ENCODE results near the gene C2CD4D. TPM values are rescaled to one million over a fixed set of nuclear protein-coding genes. Genes with fewer than 3 reads are reported as not detected.

The C2CD4D gene
- total RNA-seq, 1 experiment from 2014 or later, result 0.17 TPM

DNA sequence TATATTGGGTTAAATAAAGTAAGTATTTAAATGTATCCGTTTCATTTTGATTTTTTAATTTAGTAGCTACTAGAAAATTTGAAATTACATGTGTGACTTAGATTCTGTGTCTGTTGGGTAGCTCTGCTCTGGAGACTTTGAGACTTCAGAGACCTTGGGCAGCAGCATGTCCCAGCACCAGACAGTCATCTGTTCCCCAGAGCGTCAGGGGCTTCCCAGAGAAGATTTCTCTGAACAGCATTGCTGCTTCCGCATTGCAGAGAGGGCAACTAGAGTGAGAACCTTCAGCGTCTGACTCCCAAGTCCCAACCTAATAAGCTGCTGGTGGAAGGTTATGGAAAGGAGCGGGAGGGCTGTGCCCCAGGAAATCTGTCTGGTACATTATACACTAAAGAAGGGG is 41.0 kb downstream of the C2CD4D start:
- intact Hi-C loops (cut with micrococcal nuclease), result no loop called here
- Histone ChIP-seq H3K27ac (ENCODE audit: low read depth, low read length) (no peak overlapping the region), H3K9me2 (ENCODE audit: insufficient read depth) (no peaks in the 10 kb centered on the region), H3K9ac (ENCODE audit: low read length) (no peak overlapping the region), H3K4me2 (ENCODE audit: low read length) (no peak overlapping the region), H2AFZ (ENCODE audit: low read depth, low read length, poor library complexity, severe bottlenecking) (no peak overlapping the region), H3K4me1 (ENCODE audit: control insufficient read depth in 1 of 2, insufficient read depth in 2 of 2, low read length in 2 of 2) (no peaks in the 10 kb centered on the region), H3K9me3 (ENCODE audit: control insufficient read depth in 1 of 2, insufficient read depth in 1 of 2, low read depth in 1 of 2, low read length in 2 of 2) (no peaks in the 10 kb centered on the region), H3K27me3 (ENCODE audit: insufficient read depth, low read length) (peaks cover 31% of the 10 kb centered on the region), H4K20me1 (ENCODE audit: insufficient read depth) (no peaks in the 10 kb centered on the region), H3K36me3 (ENCODE audit: control insufficient read depth in 1 of 2, insufficient read depth in 2 of 2, low read length in 2 of 2) (no peaks in the 10 kb centered on the region), H3K79me2 (ENCODE audit: insufficient read depth, low read length) (no peaks in the 10 kb centered on the region), H3K4me3 (replicated peaks in 1 of 2; ENCODE audit: low read depth in 1 of 2, low read length in 2 of 2) (no peak overlapping the region)
- no peak for DNase-seq (ENCODE audit: low read depth, low spot score)
- no peak for ATAC-seq
- ChIA-PET CTCF (no interaction called here), POLR2A (no interaction called here), RAD21 (ENCODE audit: low non-redundant PET in 1 of 2, low total read pairs in 2 of 2, uncharacterized antibody in 2 of 2, unreplicated experiment in 2 of 2) (no interaction called here)
- no peak for TF ChIP-seq EZH2 (IDR thresholded peaks at IDR 0.05)
- no peak for TF ChIP-seq FOSL1 (IDR thresholded peaks at IDR 0.05; ENCODE audit: low read depth)
- no peak for TF ChIP-seq CEBPB (IDR thresholded peaks at IDR 0.05; ENCODE audit: low read depth)
- TF ChIP-seq CBX3 (IDR thresholded peaks at IDR 0.05; ENCODE audit: low read depth), result no peak
- no peak for TF ChIP-seq SIN3A (IDR thresholded peaks at IDR 0.05; ENCODE audit: low read depth)
- no peak for TF ChIP-seq YY1 (IDR thresholded peaks at IDR 0.05; ENCODE audit: extremely low read depth, insufficient replicate concordance, low read depth, low read length)
- no peak for TF ChIP-seq POLR2A (IDR thresholded peaks at IDR 0.05; ENCODE audit: borderline replicate concordance, extremely low read depth, insufficient read depth, insufficient read length)
- no peak for TF ChIP-seq EGR1 (IDR thresholded peaks at IDR 0.05; ENCODE audit: low read depth)
- TF ChIP-seq ZBTB33 (IDR thresholded peaks at IDR 0.05; ENCODE audit: extremely low read depth, insufficient replicate concordance, low read length), result no peak
- no peak for TF ChIP-seq SP1 (IDR thresholded peaks at IDR 0.05; ENCODE audit: low read depth)
- TF ChIP-seq ATF3 (IDR thresholded peaks at IDR 0.05), result no peak
- no peak for TF ChIP-seq SRF (IDR thresholded peaks at IDR 0.05; ENCODE audit: low read depth)
- TF ChIP-seq, protein P1, sequence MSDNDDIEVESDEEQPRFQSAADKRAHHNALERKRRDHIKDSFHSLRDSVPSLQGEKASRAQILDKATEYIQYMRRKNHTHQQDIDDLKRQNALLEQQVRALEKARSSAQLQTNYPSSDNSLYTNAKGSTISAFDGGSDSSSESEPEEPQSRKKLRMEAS (IDR thresholded peaks at IDR 0.05), result no peak
- no peak for TF ChIP-seq ELF1 (IDR thresholded peaks at IDR 0.05; ENCODE audit: borderline replicate concordance, low read depth)
- no peak for TF ChIP-seq TCF7L2 (IDR thresholded peaks at IDR 0.05; ENCODE audit: borderline replicate concordance, extremely low read depth, insufficient read depth, insufficient read length)
- no TSS peak for BruUV-seq (replicated peaks)
